ENCODE data around the gene MYRFL.

The MYRFL gene

GRCh38 chr12:70007687-70008086, 182.7 kb downstream of the MYRFL start:
- H3K4me3 ChIP-seq (ENCODE audit: low read length) = no peak overlapping the region
- no peak for TF ChIP-seq ZNF274 (IDR thresholded peaks at IDR 0.05; ENCODE audit: low read depth, low read length)
